ENCODE results near the gene DTHD1. TPM values are rescaled to one million over a fixed set of nuclear protein-coding genes. Genes with fewer than 3 reads are reported as not detected.

The DTHD1 gene
- total and polyA plus RNA-seq, 2 donors from 2014 or later = 1.4 TPM; not detected in 1

DNA sequence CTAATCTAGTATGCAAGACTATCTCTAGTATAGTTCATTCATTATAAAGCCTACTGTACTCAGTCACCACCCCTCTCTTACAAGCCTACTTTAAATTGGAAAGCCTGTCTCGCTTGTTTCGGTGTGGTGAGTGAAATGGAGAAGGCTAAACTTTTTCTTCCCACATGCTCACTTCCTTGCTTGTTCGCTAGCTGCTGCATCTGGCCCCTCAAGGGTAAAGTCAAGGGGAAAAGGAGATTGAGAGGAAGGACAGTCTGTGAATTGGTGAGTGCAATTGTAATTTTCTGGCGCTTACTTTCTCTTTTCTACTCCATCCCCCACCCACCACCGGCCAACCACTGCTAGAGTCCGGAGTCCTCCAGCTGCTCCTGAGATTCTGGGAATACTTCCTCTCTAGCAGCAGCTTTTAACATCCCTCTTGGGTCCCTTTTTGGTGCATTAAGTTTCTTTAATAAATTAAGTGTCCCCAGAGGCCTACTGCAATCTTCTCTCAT, 25.0 kb upstream of the DTHD1 start:
- H3K27me3 ChIP-seq (ENCODE audit: control insufficient read depth, insufficient read depth, low read length) = no peaks in the 10 kb centered on the region
- no peaks in the 10 kb centered on the region for H3K9me3 ChIP-seq (ENCODE audit: control insufficient read depth in 2 of 3, insufficient read depth in 1 of 3, low read length in 3 of 3)
- H3K36me3 ChIP-seq (ENCODE audit: control insufficient read depth in 2 of 3, insufficient read depth in 3 of 3, low read length in 3 of 3) = no peaks in the 10 kb centered on the region
- no peak for DNase-seq
- no peak for TF ChIP-seq CTCF (IDR thresholded peaks at IDR 0.05; ENCODE audit: borderline replicate concordance, extremely low read depth, insufficient read depth)
- intact Hi-C loops (cut with DNase I) = no loop called here
- H3K4me1 ChIP-seq (ENCODE audit: control insufficient read depth in 2 of 3, insufficient read depth in 2 of 3, low read depth in 1 of 3, low read length in 3 of 3) = no peaks in the 10 kb centered on the region
- H3K4me3 ChIP-seq (ENCODE audit: low read length in 3 of 3) = peak overlapping the region in 2 of 3 donors; percentile 9 to 35
- H3K27ac ChIP-seq (ENCODE audit: low read depth in 2 of 2, low read length in 2 of 2) = no peak overlapping the region
- no peak for FAIRE-seq
- H3K9ac ChIP-seq (ENCODE audit: low read length in 3 of 3) = peak overlapping the region in 1 of 3 donors; percentile 4

DNA sequence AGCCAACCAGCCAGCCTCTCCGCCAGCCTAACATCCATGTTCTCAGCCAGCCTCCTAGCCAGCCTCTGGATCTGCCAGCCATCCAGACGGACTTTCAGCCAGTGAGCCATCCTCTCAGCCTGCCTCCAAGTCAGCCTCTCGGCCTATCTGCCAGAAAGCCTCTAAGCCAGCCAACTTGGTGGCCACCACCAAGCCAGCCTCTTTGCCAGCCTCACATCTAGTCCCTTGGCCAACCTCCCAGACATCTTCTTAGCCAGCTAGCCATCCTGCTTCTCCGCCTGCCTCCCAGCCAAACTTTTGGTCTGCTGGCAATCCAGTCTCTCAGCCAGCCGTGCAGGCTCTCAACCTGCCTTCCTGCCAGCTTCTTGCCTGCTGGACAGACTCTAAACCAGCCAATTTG, 20.7 kb upstream of the DTHD1 start:
- Histone ChIP-seq H3K27me3 (ENCODE audit: control insufficient read depth, insufficient read depth, low read length) (no peaks in the 10 kb centered on the region), H3K4me3 (ENCODE audit: low read length in 3 of 3) (no peak overlapping the region), H3K9ac (ENCODE audit: low read length in 3 of 3) (no peak overlapping the region), H3K9me3 (ENCODE audit: control insufficient read depth in 2 of 3, insufficient read depth in 1 of 3, low read length in 3 of 3) (no peaks in the 10 kb centered on the region), H3K27ac (ENCODE audit: low read depth in 2 of 2, low read length in 2 of 2) (no peak overlapping the region), H3K36me3 (ENCODE audit: control insufficient read depth in 2 of 3, insufficient read depth in 3 of 3, low read length in 3 of 3) (no peaks in the 10 kb centered on the region), H3K4me1 (ENCODE audit: control insufficient read depth in 2 of 3, insufficient read depth in 2 of 3, low read depth in 1 of 3, low read length in 3 of 3) (no peaks in the 10 kb centered on the region)
- FAIRE-seq (no peak), DNase-seq (no peak)
- TF ChIP-seq CTCF (IDR thresholded peaks at IDR 0.05; ENCODE audit: borderline replicate concordance, extremely low read depth, insufficient read depth) = no peak
- intact Hi-C loops (cut with DNase I) = no loop called here

- no peak for TF ChIP-seq CTCF (IDR thresholded peaks at IDR 0.05; ENCODE audit: borderline replicate concordance, extremely low read depth, insufficient read depth)
- DNase-seq = no peak
- no peaks in the 10 kb centered on the region for H3K36me3 ChIP-seq (ENCODE audit: control insufficient read depth in 2 of 3, insufficient read depth in 3 of 3, low read length in 3 of 3)
- intact Hi-C loops (cut with DNase I) = no loop called here
- no peaks in the 10 kb centered on the region for H3K27me3 ChIP-seq (ENCODE audit: control insufficient read depth, insufficient read depth, low read length)
- no peaks in the 10 kb centered on the region for H3K9me3 ChIP-seq (ENCODE audit: control insufficient read depth in 2 of 3, insufficient read depth in 1 of 3, low read length in 3 of 3)
- no peak overlapping the region for H3K27ac ChIP-seq (ENCODE audit: low read depth in 2 of 2, low read length in 2 of 2)
- no peak for FAIRE-seq
- no peak overlapping the region for H3K9ac ChIP-seq (ENCODE audit: low read length in 3 of 3)
- H3K4me1 ChIP-seq (ENCODE audit: control insufficient read depth in 2 of 3, insufficient read depth in 2 of 3, low read depth in 1 of 3, low read length in 3 of 3) = no peaks in the 10 kb centered on the region
- H3K4me3 ChIP-seq (ENCODE audit: low read length in 3 of 3) = no peak overlapping the region
Measured at GRCh38 chr4:36264207-36264826, 17.1 kb upstream of the DTHD1 start.

Data from kidney (tissue), 14 donors.